DMS53 treated with DMSO at 0.1 percent for 48 hours (cell line): Measurements from ENCODE around the gene DIP2C.
"Not testable (repeated sequence)": the region's sequence is repeated elsewhere in the genome, so short reads cannot be mapped to it uniquely, and the experiment has no call there.

Source experiments
- DNase-seq: peaks from one replicate; lab custom pipeline; 2025; ENCODE audit not compliant: unreplicated experiment; lab: John Stamatoyannopoulos, UW

DIP2C gene

DNA sequence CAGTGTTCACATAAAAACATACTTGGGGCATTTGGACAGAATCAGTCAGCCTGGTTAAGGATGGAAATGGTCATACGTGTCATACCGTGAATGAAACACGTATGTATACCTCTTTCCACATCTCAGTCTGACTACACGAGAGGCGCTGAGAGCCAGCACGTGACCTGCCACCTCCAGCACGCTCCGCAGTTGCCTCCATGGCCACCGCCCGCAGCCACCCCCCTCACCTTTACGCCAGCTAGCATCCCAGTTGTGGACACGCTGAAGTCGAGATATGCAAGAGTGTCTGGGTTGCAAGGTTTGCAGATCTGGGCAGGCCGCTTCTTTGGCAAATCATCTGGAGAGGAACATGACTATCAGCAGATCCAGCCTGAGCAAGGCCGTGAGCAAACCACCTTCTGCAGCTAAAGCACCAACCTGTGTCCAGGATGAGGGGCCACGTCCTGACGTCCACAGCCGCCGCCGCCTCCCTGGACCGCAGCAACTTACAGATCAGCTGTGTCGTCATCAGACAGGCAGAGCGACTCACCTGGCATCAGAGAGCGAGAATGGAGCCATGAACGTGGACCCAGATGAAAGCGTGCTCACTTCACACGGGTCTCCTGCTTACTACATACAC is 344.8 kb downstream of the DIP2C start:
- DNase-seq, result no peak

- DNase-seq, result no peak
Observed at GRCh38 chr10:343231-344220, 345.9 kb downstream of the DIP2C start.

GRCh38 chr10:341081-341740 is 348.3 kb downstream of the DIP2C start:
- no peak for DNase-seq

DNA sequence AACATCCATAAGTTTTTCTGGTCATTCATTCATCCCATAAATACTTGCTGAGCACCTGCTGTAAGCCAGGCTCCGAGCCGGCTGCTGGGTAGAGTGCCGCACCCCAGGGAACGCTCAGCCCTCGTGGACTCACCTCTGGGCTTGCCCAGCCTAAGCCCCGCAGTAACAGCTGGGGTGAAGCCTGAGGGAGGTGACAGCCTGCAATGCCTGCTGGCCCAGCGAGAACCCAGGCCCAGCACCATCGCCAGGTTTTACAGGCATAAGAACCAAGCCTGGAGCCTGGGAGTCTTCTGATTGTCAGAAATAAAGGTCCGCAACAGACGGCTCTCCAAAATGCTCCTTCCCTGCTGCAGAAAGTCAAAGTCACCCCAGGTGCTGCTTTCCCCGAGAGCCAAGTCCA is 348.8 kb downstream of the DIP2C start:
- no peak for DNase-seq

- no peak for DNase-seq
Observed at GRCh38 chr10:339038-339391, 350.5 kb downstream of the DIP2C start.

- DNase-seq, result no peak
Observed at GRCh38 chr10:338171-339037, 351.1 kb downstream of the DIP2C start.

GRCh38 chr10:336247-336646 is 353.2 kb downstream of the DIP2C start:
- DNase-seq, result peak; percentile 90

DNA sequence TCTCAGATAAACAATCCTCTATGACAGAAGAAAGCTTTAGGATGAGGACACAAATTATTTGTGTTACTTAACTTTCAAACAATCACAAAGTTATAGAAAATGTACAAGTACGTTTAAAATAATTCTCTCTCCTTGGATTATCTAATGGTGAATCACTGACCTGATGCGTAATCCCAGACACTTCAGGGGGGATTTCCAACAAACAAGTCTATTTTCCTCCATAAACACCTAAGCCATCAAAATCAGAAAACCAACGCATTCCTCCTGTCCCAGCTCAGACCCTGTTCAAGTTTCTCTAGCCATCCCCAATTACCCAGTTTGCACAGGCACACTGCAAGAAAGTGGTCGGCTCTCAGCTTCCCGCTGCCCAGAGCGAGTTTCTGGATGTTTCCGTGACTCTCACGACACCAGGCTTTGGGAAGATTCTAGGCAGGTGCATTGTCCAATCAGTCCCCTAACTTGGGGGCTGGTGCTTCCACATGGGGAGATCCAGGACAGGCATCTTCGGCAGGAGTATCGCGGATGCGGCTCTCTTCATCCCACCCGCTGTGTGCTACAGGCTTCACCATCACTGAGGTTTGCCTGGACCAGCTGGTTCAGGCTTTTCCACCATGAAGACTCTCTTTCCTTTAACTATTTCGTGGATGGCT is 354.2 kb downstream of the DIP2C start:
- DNase-seq, result no peak

DNA sequence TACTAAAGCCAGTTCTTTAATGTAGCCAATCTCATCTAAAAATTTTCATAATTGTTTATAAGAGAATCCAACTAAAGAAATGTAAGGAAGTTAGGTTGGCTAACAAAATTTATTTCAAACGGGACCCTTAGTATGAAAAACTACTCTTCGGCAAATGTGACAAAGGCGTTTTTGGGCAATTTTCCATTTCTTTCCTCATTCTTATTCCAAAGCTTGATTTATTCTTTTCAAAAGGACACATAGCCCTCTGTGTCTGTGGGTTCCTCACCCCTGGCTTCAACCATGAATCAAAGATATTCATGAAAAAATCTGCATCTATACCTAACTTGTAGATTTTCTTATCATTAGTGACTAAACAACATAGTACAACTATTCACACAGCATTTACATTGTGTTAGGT is 358.3 kb downstream of the DIP2C start:
- DNase-seq, result no peak

DNA sequence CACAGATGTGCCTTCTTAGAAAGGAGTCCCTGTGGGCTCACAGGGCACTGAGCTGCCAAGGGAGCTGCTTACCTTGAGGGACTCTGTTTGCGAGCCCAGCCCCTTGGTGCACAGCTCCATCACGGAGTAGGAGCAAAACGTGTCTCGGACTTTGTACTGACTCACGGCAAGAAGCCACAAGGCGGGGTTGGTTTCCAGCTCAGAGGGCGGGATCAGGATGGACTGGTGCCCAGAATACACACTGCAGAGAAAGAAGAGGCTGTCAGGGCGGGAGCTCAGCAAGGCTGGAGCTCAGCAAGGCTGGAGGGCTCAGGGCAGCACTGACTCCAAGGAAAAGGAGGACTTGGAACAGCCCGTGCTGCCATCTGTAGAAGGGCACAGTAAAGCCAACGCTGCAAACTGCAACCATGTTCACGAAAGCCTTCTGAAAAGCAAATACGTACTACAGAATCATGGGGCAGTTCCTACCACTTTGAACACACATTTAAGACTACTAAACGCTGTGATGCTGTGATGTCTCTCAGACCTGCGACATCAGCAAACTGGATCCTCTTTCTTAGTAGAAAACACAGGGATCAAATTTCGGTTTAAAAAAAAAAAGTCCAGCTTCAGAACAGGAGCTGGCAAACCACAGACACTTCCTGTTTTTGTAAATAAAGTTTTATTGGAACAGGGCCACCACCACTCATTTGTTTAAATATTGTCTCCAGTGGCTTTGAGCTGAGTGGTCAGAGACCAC is 359.9 kb downstream of the DIP2C start:
- DNase-seq, result peak; percentile 73

DNA sequence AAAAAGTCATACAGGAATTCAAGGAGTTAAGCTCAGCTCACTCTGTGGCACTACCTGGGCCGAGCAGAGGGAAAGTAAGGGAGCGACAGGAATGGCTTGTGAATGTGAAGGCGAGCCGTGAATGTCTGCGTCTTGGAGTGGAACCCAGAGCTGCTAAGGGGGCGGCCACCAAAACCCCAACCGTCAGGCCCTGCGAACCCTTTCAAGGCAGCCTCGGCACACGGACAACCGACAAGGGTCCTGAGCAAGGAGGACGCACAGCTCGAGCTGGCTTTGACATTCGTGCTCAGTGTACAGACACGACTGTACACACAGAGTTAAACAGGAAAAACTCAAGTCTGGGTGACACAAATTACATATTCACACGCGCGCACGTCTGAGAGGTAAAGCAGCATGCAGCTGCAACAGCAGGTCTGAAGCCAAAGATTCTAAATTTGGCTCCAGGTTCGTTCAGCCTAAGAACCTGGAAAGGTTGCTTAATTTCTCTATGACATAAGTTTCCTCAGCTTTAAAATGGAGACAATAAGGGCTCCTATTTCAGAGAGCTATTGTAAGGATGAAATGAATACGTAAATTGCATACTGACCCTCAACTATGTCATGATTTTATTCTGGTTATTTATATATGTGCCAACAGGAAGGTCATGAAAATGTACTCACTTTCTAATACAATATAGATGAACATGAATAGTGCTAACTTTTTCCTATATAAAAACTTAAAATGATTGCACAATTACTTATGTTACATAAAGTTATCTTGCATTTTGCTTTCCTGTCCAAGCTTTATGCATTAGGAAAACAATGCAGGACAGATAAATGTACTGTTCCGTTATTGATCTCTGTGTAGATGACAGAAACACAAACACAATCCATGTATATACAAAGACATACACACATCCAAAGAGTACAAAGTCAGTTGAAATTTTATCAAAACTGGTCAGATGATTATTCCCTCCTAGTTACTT is 361.3 kb downstream of the DIP2C start:
- no peak for DNase-seq

DNA sequence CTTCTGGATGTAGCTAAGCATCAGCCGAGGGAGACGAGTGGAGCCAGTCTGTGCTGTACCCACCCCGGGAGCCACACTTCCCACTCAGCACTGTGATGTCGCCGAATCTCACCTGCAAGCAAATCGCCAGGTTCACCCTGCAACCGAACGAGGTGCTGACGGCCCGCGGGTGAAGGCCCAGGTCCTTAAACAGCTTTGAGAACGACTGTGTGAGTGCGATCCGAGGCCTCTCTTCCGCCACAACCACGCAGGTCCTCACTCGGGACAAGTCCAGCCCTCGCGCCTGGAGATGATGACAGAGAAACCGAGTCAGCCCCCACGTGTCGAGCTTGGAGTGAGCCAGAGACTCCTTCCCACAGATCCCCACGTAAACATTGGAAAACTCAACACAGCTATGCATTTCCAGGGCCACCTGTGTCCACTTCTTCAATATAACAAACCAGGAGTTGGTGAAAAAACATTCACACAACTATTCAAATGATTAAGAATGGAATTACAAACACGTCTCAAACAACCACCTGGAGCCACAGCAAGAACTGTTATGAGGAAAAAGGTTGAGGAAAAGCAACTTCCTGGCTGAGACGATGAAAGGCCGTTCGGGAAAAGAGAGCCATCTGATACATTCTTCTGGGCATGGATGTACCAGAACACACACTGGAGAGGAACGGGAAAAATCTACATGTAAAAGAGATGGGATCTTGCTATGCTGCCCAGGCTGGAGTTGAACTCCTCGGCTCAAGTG is 362.4 kb downstream of the DIP2C start:
- no peak for DNase-seq

GRCh38 chr10:326350-326749 is 363.1 kb downstream of the DIP2C start:
- no peak for DNase-seq

DNA sequence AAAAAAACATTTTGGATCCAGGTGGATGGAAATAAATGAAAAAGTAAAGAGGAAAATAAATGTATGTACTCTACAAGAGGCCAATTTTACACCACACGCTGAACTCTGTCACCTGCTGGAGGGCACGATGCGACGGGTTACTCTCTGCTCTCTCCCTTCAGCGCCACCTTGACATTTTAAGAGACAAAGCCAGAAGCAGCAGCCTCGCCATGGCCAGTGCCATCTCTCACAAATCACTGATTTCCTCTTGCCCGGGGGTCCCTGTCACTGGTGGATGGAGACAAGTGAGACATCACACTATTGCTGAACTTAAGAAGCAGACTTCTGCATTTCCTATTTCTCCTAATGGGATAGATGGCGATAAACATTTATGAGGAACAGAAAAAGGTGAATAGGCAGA is 364.2 kb downstream of the DIP2C start:
- DNase-seq, result no peak

- no peak for DNase-seq
Observed at GRCh38 chr10:324593-324992, 364.9 kb downstream of the DIP2C start.

DNA sequence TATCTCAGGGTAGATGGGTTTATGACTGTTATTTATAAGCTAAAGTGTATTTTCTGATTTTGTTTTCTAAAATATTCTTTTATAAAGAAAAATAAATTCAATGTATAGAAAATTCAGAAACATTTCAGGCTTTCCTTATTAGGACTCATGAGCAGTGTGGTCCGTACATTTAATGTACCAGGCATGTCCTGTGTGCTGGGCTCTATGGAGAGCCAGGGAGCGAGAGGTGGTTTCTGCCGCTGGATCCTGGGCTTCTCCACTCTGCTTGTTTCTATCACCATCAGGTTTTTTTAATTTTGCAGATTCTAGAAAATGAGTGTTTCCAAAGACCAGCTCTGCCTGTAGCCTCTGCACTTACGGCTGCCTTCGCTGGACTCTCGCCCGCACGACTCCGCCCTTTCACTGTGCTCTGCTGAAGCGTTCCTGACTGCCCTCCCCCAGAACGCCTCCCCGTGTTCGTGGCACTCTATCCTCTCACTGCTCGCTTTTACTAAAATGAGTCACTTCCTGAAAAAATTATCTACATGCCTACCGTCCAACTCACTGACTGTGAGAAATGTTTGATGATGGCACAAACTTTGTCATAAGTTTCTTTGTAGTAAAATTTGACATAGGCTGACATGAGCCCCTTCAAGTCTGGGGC is 365.7 kb downstream of the DIP2C start:
- DNase-seq, result no peak

DNA sequence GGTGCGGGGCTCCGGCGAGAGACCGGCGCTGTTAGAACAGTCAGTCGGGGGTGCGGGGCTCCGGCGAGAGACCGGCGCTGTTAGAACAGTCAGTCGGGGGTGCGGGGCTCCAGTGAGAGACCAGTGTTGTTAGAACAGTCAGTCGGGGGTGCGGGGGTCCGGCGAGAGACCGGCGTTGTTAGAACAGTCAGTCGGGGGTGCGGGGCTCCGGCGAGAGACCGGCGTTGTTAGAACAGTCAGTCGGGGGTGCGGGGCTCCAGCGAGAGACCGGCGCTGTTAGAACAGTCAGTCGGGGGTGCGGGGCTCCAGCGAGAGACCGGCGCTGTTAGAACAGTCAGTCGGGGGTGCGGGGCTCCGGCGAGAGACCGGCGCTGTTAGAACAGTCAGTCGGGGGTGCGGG is 366.4 kb downstream of the DIP2C start:
- DNase-seq, result not testable (repeated sequence)
